HG02763 (cell line): ENCODE data around the gene PRRX2.

ENCODE experiments used
- ATAC-seq: cut with Tn5 transposase; IDR thresholded peaks from one replicate; pipeline ENCODE4 v1.9.1; 2021; ENCODE audit warnings: mild to moderate bottlenecking, moderate library complexity; ENCODE audit not compliant: unreplicated experiment

The PRRX2 gene

GRCh38 chr9:129676975-129677374 lies 11.5 kb downstream of the PRRX2 start:
- no peak for ATAC-seq

GRCh38 chr9:129677456-129677855 lies 12.0 kb downstream of the PRRX2 start:
- ATAC-seq: no peak

- ATAC-seq: no peak
Observed at GRCh38 chr9:129678844-129679243, 13.4 kb downstream of the PRRX2 start.

- no peak for ATAC-seq
Observed at GRCh38 chr9:129679537-129679936, 14.1 kb downstream of the PRRX2 start.

- ATAC-seq: no peak
Observed at GRCh38 chr9:129681924-129682323, 16.5 kb downstream of the PRRX2 start.

GRCh38 chr9:129682381-129682780 lies 16.9 kb downstream of the PRRX2 start:
- no peak for ATAC-seq

GRCh38 chr9:129685220-129685932 lies 19.9 kb downstream of the PRRX2 start:
- ATAC-seq: no peak

GRCh38 chr9:129685933-129686259 lies 20.4 kb downstream of the PRRX2 start:
- no peak for ATAC-seq

GRCh38 chr9:129686736-129687135 lies 21.3 kb downstream of the PRRX2 start:
- no peak for ATAC-seq

GRCh38 chr9:129687391-129687790 lies 21.9 kb downstream of the PRRX2 start:
- no peak for ATAC-seq

GRCh38 chr9:129688285-129689043 lies 23.0 kb downstream of the PRRX2 start:
- no peak for ATAC-seq

GRCh38 chr9:129692534-129692933 lies 27.1 kb downstream of the PRRX2 start:
- ATAC-seq: no peak

GRCh38 chr9:129693741-129694140 lies 28.3 kb downstream of the PRRX2 start:
- ATAC-seq: no peak

- no peak for ATAC-seq
Observed at GRCh38 chr9:129694243-129694646, 28.8 kb downstream of the PRRX2 start.

GRCh38 chr9:129695870-129696269 lies 30.4 kb downstream of the PRRX2 start:
- no peak for ATAC-seq

GRCh38 chr9:129696944-129697655 lies 31.7 kb downstream of the PRRX2 start:
- ATAC-seq: no peak

GRCh38 chr9:129697656-129698253 lies 32.3 kb downstream of the PRRX2 start:
- ATAC-seq: no peak

GRCh38 chr9:129698254-129698757 lies 32.9 kb downstream of the PRRX2 start:
- ATAC-seq: no peak

GRCh38 chr9:129701054-129701453 lies 35.6 kb downstream of the PRRX2 start:
- no peak for ATAC-seq

GRCh38 chr9:129701549-129701948 lies 36.1 kb downstream of the PRRX2 start:
- ATAC-seq: no peak
